OCI-LY7 (cell line): ENCODE measurements around the gene KCNJ16. TPM values are rescaled to one million over a fixed set of nuclear protein-coding genes. Genes with fewer than 3 reads are reported as not detected.

Experiments
- BruUV-seq: library from RNA; stranded (reverse); fragments of 400-500 nt; replicated peaks from 2 replicates; lab custom pipeline; 2021; lab: Mats Ljungman, UMichigan
- CTCF ChIA-PET: fragments of 300-600 bp; sonication (Branson Sonifier 250); formaldehyde crosslinking; loops from one replicate; lab custom pipeline; 2022; ENCODE audit warnings: antibody characterized with exemption; ENCODE audit not compliant: unreplicated experiment; lab: Charles Lee
- POLR2A ChIA-PET: fragments of 300-600 bp; sonication (Branson Sonifier 250); formaldehyde crosslinking; loops from one replicate; lab custom pipeline; 2022; ENCODE audit warnings: antibody characterized with exemption; lab: Charles Lee
- DNase-seq: peaks from one replicate; pipeline ENCODE4 v3.0.0-alpha.2; 2015; ENCODE audit warnings: low spot score
- H2AFZ ChIP-seq: fragments of 200-600 bp; sonication (generic), shearing (Covaris generic); 2 replicates; pipeline ENCODE4 v1.6.1; 2014; ENCODE audit warnings: mild to moderate bottlenecking, antibody characterized with exemption, low read length, moderate library complexity
- H3K27ac ChIP-seq: fragments of 200-600 bp; sonication (generic); 2 replicates; pipeline ENCODE4 v1.5.1; 2014; ENCODE audit warnings: mixed run types, low read depth, mild to moderate bottlenecking, moderate library complexity, low read length, inconsistent platforms; ENCODE audit not compliant: poor library complexity, severe bottlenecking
- H3K36me3 ChIP-seq: fragments of 200-600 bp; sonication (generic); 2 replicates; pipeline ENCODE4 v1.6.1; 2014; ENCODE audit warnings: mild to moderate bottlenecking, antibody characterized with exemption, low read length, moderate library complexity, mixed read lengths; ENCODE audit not compliant: insufficient read depth
- H3K4me1 ChIP-seq: fragments of 200-600 bp; sonication (generic); 2 replicates; pipeline ENCODE4 v1.5.1; 2014; ENCODE audit warnings: mild to moderate bottlenecking, low read length; ENCODE audit not compliant: insufficient read depth, poor library complexity, severe bottlenecking
- H3K4me2 ChIP-seq: fragments of 200-600 bp; sonication (generic); 2 replicates; pipeline ENCODE4 v1.6.1; 2014; ENCODE audit warnings: mild to moderate bottlenecking, low read length
- H3K4me3 ChIP-seq: fragments of 200-600 bp; sonication (generic); 2 replicates; pipeline ENCODE4 v1.5.1; 2014; ENCODE audit warnings: mild to moderate bottlenecking, low read depth, low read length; ENCODE audit not compliant: poor library complexity, severe bottlenecking
- H3K79me2 ChIP-seq: fragments of 200-600 bp; sonication (generic); 2 replicates; pipeline ENCODE4 v1.6.1; 2016; ENCODE audit warnings: low read depth, mild to moderate bottlenecking, low read length, moderate library complexity, mixed read lengths; ENCODE audit not compliant: insufficient read depth
- H3K9me2 ChIP-seq: fragments of 200-600 bp; sonication (generic); 2 replicates; pipeline ENCODE4 v1.6.1; 2016; ENCODE audit warnings: mild to moderate bottlenecking, low read length, mixed read lengths; ENCODE audit not compliant: insufficient read depth
- H3K9me3 ChIP-seq: fragments of 200-600 bp; sonication (generic); 2 replicates; pipeline ENCODE4 v1.6.1; 2014; ENCODE audit warnings: mild to moderate bottlenecking, mixed run types, low read length, mixed read lengths
- H4K20me1 ChIP-seq: fragments of 200-600 bp; sonication (generic); 2 replicates; pipeline ENCODE4 v1.6.1; 2014; ENCODE audit warnings: mild to moderate bottlenecking, antibody characterized with exemption, low read length, moderate library complexity, mixed read lengths; ENCODE audit not compliant: insufficient read depth
- CTCF ChIP-seq: fragments of 200-600 bp; sonication (generic); conservative IDR thresholded peaks from 2 replicates; pipeline ENCODE4 v1.5.1; 2014; ENCODE audit warnings: mild to moderate bottlenecking, antibody characterized with exemption, low read length, moderate library complexity, mixed read lengths
- EZH2phosphoT487 ChIP-seq: fragments of 200-600 bp; sonication (generic); IDR thresholded peaks from 2 replicates; pipeline ENCODE4 v1.6.1; 2018; ENCODE audit warnings: low read depth, borderline replicate concordance, mild to moderate bottlenecking, mixed run types, antibody characterized with exemption, low read length, moderate library complexity, mixed read lengths
- intact Hi-C: fragments of 100-400 bp; cut with micrococcal nuclease; formaldehyde crosslinking; loops from one replicate; pipeline ENCODE4 v1.10.0; 2022; ENCODE audit not compliant: unreplicated experiment
- total RNA-seq, 2 experiments: library from RNA; depleted of rRNA in 1 of 2; stranded (reverse); fragments of >200 nt in 1 of 2; shearing (Covaris generic) in 1 of 2; gene quantifications; 2 replicates each; pipeline ENCODE4 v1.2.3, GENCODE V29; 2014 to 2022

Gene KCNJ16
- total RNA-seq, 2 experiments from 2014 or later, result not detected

DNA sequence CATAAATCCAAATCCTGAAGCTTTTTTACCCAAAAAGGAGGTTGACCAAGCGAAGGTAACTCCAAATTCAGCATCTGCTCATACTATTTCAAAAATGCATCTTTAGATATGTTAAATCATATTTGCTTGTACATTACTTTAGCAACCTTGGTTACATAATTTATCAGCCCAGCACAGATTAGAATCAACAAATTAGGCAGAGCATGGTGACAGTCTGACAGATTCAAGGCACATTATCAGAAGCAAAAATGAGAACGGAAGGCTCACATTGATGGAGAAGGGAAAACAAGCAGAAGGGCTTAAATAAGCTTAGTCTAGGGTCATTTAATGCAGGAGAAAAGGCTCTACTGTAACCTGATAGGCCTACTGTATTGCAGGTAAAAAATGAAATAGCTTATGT is 90.4 kb downstream of the KCNJ16 start:
- Histone ChIP-seq H3K27ac (no peak overlapping the region), H3K4me1 (peaks cover 14% of the 10 kb centered on the region), H3K9me3 (no peaks in the 10 kb centered on the region), H4K20me1 (no peaks in the 10 kb centered on the region), H3K9me2 (no peaks in the 10 kb centered on the region), H2AFZ (no peak overlapping the region), H3K79me2 (no peaks in the 10 kb centered on the region), H3K4me3 (no peak overlapping the region), H3K4me2 (no peak overlapping the region), H3K36me3 (no peaks in the 10 kb centered on the region)
- DNase-seq, result no peak
- TF ChIP-seq EZH2phosphoT487 (no peak), CTCF (no peak)
- CTCF ChIA-PET, result no interaction called here
- no TSS peak for BruUV-seq
- intact Hi-C loops, result loop anchor here (10.0 kb wide), 2 partner anchors 751 to 841 kb away; partner anchors contain the start of genes ABCA5 and MAP2K6
- POLR2A ChIA-PET, result interaction anchor here (0.9 to 1.2 kb wide), 6 partner anchors 9 to 101 kb away, joined by 3 to 10 read pairs (median 3); no protein-coding TSS in a partner anchor

- BruUV-seq, result no TSS peak
- Histone ChIP-seq H4K20me1 (no peaks in the 10 kb centered on the region), H3K79me2 (no peaks in the 10 kb centered on the region), H3K4me1 (peaks cover 14% of the 10 kb centered on the region), H2AFZ (no peak overlapping the region), H3K4me2 (no peak overlapping the region), H3K9me3 (no peaks in the 10 kb centered on the region), H3K4me3 (no peak overlapping the region), H3K36me3 (no peaks in the 10 kb centered on the region), H3K9me2 (no peaks in the 10 kb centered on the region), H3K27ac (no peak overlapping the region)
- DNase-seq, result no peak
- TF ChIP-seq EZH2phosphoT487 (no peak), CTCF (no peak)
- CTCF ChIA-PET, result no interaction called here
- POLR2A ChIA-PET, result interaction anchor here (0.7 to 1.0 kb wide), 2 partner anchors 28 to 48 kb away, joined by 3 read pairs; no protein-coding TSS in a partner anchor
- intact Hi-C loops, result loop anchor here (10.0 kb wide), 2 partner anchors 752 to 842 kb away; partner anchors contain the start of genes ABCA5 and MAP2K6
Measured at GRCh38 chr17:70166615-70167014, 91.6 kb downstream of the KCNJ16 start.
